WERI-Rb-1 (cell line): ENCODE measurements around the gene POLR2F.

Experiments used
- DNase-seq: peaks from one replicate; pipeline ENCODE4 v3.0.0-alpha.2; 2020
- H3K27ac ChIP-seq: fragments of 250-450 bp; sonication (Bioruptor Pico); 2 replicates; pipeline ENCODE4 v1.5.1; 2020; ENCODE audit warnings: mild to moderate bottlenecking, moderate library complexity
- H3K27me3 ChIP-seq: fragments of 250-450 bp; sonication (Bioruptor Pico); 2 replicates; pipeline ENCODE4 v1.5.1; 2021; ENCODE audit warnings: mild to moderate bottlenecking, low read depth, moderate library complexity; ENCODE audit not compliant: insufficient read depth, severe bottlenecking
- H3K36me3 ChIP-seq: fragments of 250-450 bp; sonication (Bioruptor Pico); 2 replicates; pipeline ENCODE4 v1.5.1; 2020; ENCODE audit warnings: mild to moderate bottlenecking, moderate library complexity
- H3K4me3 ChIP-seq: 2 replicates; pipeline ENCODE4 v1.5.1; 2011; ENCODE audit warnings: low read depth, mild to moderate bottlenecking, control low read depth, low read length
- H3K9me3 ChIP-seq: fragments of 250-450 bp; sonication (Bioruptor Pico); 2 replicates; pipeline ENCODE4 v1.5.1; 2021; ENCODE audit warnings: mild to moderate bottlenecking, moderate library complexity; ENCODE audit not compliant: severe bottlenecking
- TF ChIP-seq, protein P1 (sequence below): IDR thresholded peaks from 2 replicates; pipeline ENCODE4 v1.5.1; 2011; ENCODE audit warnings: low read depth, mild to moderate bottlenecking, control low read depth, inconsistent platforms, low read length

The POLR2F gene

DNA sequence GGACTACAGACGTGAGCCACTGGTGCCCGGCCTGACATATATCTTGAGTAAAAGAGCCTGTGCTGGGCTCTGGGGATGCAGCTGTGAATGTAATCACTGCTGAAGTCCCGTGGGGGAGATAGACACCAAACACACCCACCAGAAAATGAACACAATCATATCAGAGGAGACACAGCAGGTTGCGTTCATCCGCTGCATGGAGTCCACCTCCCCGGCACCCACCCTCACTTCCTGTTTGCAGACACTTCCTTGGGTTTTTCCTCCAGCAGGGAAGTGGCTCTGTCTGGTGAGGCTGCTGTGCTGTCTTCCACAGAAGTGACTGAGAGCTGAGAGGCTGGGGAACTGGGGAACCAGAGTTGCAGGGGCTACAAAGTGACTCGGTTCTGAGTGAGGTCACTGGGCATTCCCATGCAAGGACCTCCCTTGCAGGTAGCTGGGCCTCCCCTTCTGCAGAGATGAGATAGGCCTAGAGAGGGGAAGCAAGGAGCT lies 40.2 kb upstream of the POLR2F start:
- Histone ChIP-seq H3K4me3 (no peak overlapping the region), H3K9me3 (no peaks in the 10 kb centered on the region), H3K36me3 (no peaks in the 10 kb centered on the region; the same call in 1 of the 2 replicates), H3K27me3 (no peaks in the 10 kb centered on the region), H3K27ac (no peak overlapping the region; the same call in 1 of the 2 replicates)
- TF ChIP-seq, protein P1, sequence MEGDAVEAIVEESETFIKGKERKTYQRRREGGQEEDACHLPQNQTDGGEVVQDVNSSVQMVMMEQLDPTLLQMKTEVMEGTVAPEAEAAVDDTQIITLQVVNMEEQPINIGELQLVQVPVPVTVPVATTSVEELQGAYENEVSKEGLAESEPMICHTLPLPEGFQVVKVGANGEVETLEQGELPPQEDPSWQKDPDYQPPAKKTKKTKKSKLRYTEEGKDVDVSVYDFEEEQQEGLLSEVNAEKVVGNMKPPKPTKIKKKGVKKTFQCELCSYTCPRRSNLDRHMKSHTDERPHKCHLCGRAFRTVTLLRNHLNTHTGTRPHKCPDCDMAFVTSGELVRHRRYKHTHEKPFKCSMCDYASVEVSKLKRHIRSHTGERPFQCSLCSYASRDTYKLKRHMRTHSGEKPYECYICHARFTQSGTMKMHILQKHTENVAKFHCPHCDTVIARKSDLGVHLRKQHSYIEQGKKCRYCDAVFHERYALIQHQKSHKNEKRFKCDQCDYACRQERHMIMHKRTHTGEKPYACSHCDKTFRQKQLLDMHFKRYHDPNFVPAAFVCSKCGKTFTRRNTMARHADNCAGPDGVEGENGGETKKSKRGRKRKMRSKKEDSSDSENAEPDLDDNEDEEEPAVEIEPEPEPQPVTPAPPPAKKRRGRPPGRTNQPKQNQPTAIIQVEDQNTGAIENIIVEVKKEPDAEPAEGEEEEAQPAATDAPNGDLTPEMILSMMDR: no peak
- no peak for DNase-seq

DNA sequence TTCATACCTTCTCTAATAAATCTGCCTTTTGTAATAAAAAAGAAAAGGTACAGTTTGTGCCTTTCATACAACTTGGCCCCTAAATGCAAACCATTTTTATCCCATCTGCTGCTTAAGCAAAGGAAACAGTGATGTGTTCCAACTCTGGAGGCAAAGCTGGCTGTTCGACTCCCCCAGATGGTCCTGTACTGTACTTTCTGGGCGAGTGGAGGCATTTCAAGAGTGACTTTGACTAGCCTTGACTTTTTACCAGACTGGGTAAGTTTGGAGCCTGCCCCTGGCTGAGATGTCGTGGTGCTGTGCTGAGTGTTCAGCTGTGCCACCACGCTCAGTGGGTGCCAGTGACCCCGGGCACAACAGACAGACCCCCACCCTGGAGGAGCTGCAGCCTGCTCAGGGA lies 37.2 kb upstream of the POLR2F start:
- H3K27me3 ChIP-seq: no peaks in the 10 kb centered on the region
- TF ChIP-seq, protein P1: no peak
- no peak overlapping the region for H3K27ac ChIP-seq
- no peaks in the 10 kb centered on the region for H3K9me3 ChIP-seq
- no peak overlapping the region for H3K4me3 ChIP-seq
- no peak for DNase-seq
- H3K36me3 ChIP-seq: peaks cover 7% of the 10 kb centered on the region

DNA sequence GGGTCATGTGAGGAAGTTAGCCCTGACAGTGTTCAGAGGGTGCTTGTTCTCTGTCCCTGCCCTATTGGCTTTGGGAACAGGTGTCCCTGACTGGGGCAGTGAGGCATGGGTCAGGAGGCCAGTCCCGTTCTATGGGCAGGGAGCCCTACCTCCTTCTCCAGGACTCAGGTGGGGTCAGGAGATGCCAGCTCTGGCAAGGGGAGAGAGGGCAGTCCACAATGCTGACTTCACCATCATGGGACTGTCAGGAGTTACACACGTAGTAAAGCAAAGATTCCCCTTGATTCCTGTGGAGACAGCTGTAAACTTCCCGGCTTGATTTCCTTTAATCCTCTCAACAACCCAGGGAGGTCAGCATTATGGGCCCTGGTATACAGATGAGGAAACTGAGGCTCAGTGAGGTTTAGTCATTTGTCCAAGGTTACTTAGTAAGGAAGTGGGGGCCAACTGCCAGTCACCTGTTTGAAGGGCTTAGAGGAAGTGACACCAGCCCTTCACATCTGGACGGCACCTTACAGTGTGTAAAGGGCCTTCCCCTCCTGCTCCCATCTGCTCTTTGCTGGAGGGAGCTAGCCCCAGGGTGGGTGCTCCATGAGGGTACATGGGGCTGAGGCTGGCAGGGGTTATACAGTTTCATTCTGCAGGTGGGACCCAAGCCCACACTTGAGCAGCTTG lies 35.5 kb upstream of the POLR2F start:
- TF ChIP-seq, protein P1: no peak
- DNase-seq: no peak
- Histone ChIP-seq H3K4me3 (no peak overlapping the region), H3K9me3 (no peaks in the 10 kb centered on the region), H3K27me3 (no peaks in the 10 kb centered on the region), H3K27ac (no peak overlapping the region), H3K36me3 (peaks cover 10% of the 10 kb centered on the region)

DNA sequence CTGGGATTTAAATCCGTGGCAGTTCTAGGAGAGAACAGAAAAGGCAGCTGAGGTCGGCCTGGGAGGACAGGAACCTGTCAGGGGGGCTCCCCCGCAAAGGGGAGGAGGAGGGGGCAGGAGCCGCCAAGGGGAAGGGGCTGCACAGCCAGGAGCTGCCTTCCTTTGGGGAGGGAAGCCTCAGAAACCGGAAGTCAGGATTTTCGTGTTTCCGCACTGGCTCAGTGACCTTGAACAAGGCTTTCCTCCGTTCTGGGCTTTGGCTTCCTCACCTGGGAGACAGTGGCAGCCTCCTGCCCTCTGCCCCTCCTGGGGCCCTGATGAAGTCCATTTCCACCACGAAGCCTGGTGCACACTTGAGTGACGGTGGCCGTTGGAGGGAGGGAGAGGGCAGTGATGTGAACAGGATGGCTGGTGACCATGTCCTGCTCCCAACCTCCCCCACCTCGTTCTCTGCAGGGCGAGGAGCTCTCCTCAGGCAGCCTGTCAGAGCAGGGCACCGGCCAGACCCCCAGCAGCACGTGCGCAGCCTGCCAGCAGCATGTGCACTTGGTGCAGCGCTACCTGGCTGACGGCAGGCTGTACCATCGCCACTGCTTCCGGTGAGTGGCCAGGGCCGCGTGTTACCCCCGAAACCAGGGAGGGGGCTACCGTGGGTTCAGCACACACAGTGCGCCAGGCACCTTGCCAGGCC lies 34.8 kb upstream of the POLR2F start:
- Histone ChIP-seq H3K27me3 (no peaks in the 10 kb centered on the region), H3K36me3 (peaks cover 10% of the 10 kb centered on the region), H3K9me3 (no peaks in the 10 kb centered on the region), H3K27ac (no peak overlapping the region), H3K4me3 (no peak overlapping the region)
- TF ChIP-seq, protein P1: no peak
- DNase-seq: no peak

DNA sequence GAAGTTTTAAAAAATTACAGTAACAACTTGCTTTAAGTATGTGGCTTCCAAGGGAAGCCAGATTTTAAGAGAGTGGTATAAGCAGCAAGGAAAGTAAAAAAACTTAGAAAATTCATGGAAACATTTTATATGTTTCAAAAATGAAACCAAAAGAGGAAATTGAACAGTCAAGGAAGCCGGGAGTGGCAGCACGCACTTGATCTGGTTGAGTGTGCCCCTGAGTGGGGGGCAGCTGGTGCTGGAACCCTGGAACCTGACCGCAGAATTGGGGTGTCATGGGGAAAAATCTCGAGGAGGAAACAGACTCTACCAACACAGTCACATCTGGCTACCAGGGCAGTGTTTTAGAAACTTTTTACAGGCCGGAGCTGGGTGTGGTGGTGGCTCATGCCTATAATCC lies 33.4 kb upstream of the POLR2F start:
- peaks cover 10% of the 10 kb centered on the region for H3K36me3 ChIP-seq
- no peaks in the 10 kb centered on the region for H3K9me3 ChIP-seq
- no peaks in the 10 kb centered on the region for H3K27me3 ChIP-seq
- H3K4me3 ChIP-seq: no peak overlapping the region
- TF ChIP-seq, protein P1: no peak
- no peak for DNase-seq
- no peak overlapping the region for H3K27ac ChIP-seq
